HepG2 (cell line): ENCODE results near the gene LCK. TPM values are rescaled to one million over a fixed set of nuclear protein-coding genes. Genes with fewer than 3 reads are reported as not detected.

ENCODE experiments used
- ATAC-seq: fragments of 200-7000 bp; cut with Tn5 transposase; 3 replicates; pipeline ENCODE4 v1.9.1; 2020; ENCODE audit warnings: mild to moderate bottlenecking, moderate library complexity
- BruUV-seq: library from RNA; stranded (reverse); fragments of 400-500 nt; replicated peaks from 2 replicates; lab custom pipeline; 2021; lab: Mats Ljungman, UMichigan
- CTCF ChIA-PET: fragments of 300-600 bp; formaldehyde crosslinking; extraction: SDS; loops from one replicate; lab custom pipeline; 2021; ENCODE audit warnings: low total read pairs, inconsistent platforms, low intra/inter-chr PET ratio; lab: Yijun Ruan, JAX
- POLR2A ChIA-PET: fragments of 350-600 bp; sonication (Branson Sonifier 250); formaldehyde crosslinking; loops from one replicate; lab custom pipeline; 2020; ENCODE audit warnings: antibody characterized with exemption, inconsistent platforms; lab: Yijun Ruan, JAX
- DNase-seq: peaks from one replicate; pipeline ENCODE4 v3.0.0-alpha.2; 2015; ENCODE audit warnings: low spot score
- FAIRE-seq: peaks from 3 replicates; lab custom pipeline; 2011; peaks lifted over from hg19 to GRCh38; lab: Jason Lieb, UNC
- H2AFZ ChIP-seq: one replicate; pipeline ENCODE4 v1.6.1; 2011; ENCODE audit warnings: low read length, inconsistent platforms
- H3K27ac ChIP-seq: fragments of 300-600 bp; 3 replicates; pipeline ENCODE4 v1.8.0; 2011; ENCODE audit warnings: mixed run types, mild to moderate bottlenecking, mixed read lengths, low read length, inconsistent platforms; ENCODE audit not compliant: insufficient read depth; ENCODE audit errors: extremely low read length
- H3K27me3 ChIP-seq, 2 experiments: fragments of 200-600 bp in 1 of 2; 2 replicates in 1 of 2; 3 replicates in 1 of 2; pipeline versions ENCODE4 v1.6.0 to v1.8.0; 2011; ENCODE audit warnings: low read length in 2 of 2, mild to moderate bottlenecking in 2 of 2, moderate library complexity in 2 of 2, inconsistent platforms in 1 of 2; ENCODE audit not compliant: insufficient read depth in 2 of 2, control insufficient read depth in 1 of 2
- H3K36me3 ChIP-seq, 2 experiments: fragments of 200-600 bp in 1 of 2; replicated peaks in 1 of 2; 2 replicates in 1 of 2; 3 replicates in 1 of 2; pipeline versions ENCODE4 v1.5.1 to v1.8.0; 2011; ENCODE audit warnings: low read length in 2 of 2, inconsistent platforms in 1 of 2; ENCODE audit not compliant: insufficient read depth in 2 of 2, control insufficient read depth in 1 of 2
- H3K4me1 ChIP-seq: 2 replicates; pipeline ENCODE4 v1.5.1; 2012; ENCODE audit warnings: low read length, inconsistent platforms; ENCODE audit not compliant: insufficient read depth
- H3K4me2 ChIP-seq: 2 replicates; pipeline ENCODE4 v1.6.0; 2011; ENCODE audit warnings: low read depth, low read length, inconsistent platforms
- H3K4me3 ChIP-seq, 3 experiments: fragments of 200-600 bp in 1 of 3; sonication (generic), shearing (Covaris generic) in 1 of 3; replicated peaks in 1 of 3; 2 replicates each; pipeline ENCODE4 v1.5.1; 2011 to 2016; ENCODE audit warnings: low read length in 3 of 3, inconsistent platforms in 2 of 3, low read depth in 2 of 3, mild to moderate bottlenecking in 2 of 3, control low read depth in 1 of 3, mixed read lengths in 1 of 3; ENCODE audit not compliant: insufficient read depth in 1 of 3
- H3K79me2 ChIP-seq: one replicate; pipeline ENCODE4 v1.6.1; 2011; ENCODE audit warnings: low read length, inconsistent platforms; ENCODE audit not compliant: insufficient read depth
- H3K9ac ChIP-seq: 2 replicates; pipeline ENCODE4 v1.6.0; 2011; ENCODE audit warnings: mild to moderate bottlenecking, low read depth, low read length, inconsistent platforms; ENCODE audit not compliant: insufficient read depth
- H3K9me3 ChIP-seq: 2 replicates; pipeline ENCODE4 v1.5.1; 2012; ENCODE audit warnings: mild to moderate bottlenecking, low read length
- H4K20me1 ChIP-seq: 2 replicates; pipeline ENCODE4 v1.6.0; 2011; ENCODE audit warnings: inconsistent platforms, mild to moderate bottlenecking, low read length, moderate library complexity; ENCODE audit not compliant: insufficient read depth
- BCL6 ChIP-seq: IDR thresholded peaks from 2 replicates; pipeline ENCODE4 v1.6.1; 2016; ENCODE audit warnings: missing genetic modification reagents, missing compliant biosample characterization
- CREB1 ChIP-seq, 2 experiments: fragments of 450-650 bp in 1 of 2; IDR thresholded peaks; 2 replicates each; pipeline ENCODE4 v1.6.1; 2016 to 2017; ENCODE audit warnings: control low read depth in 1 of 2, mild to moderate bottlenecking in 1 of 2, missing compliant biosample characterization in 1 of 2, missing genetic modification characterization in 1 of 2
- MED1 ChIP-seq: sonication (generic); formaldehyde crosslinking; IDR thresholded peaks from 2 replicates; pipeline ENCODE4 v1.4.0; 2020; ENCODE audit warnings: missing genetic modification reagents
- MED13 ChIP-seq: sonication (generic); formaldehyde crosslinking; IDR thresholded peaks from 2 replicates; pipeline ENCODE4 v1.5.0; 2020; ENCODE audit warnings: missing genetic modification reagents
- RNF2 ChIP-seq: fragments of 450-650 bp; conservative IDR thresholded peaks from 2 replicates; pipeline ENCODE4 v1.6.1; 2016; ENCODE audit warnings: low read depth
- SETDB1 ChIP-seq: sonication (generic); formaldehyde crosslinking; IDR thresholded peaks from 2 replicates; pipeline ENCODE4 v1.5.1; 2020; ENCODE audit warnings: missing genetic modification reagents, mild to moderate bottlenecking, borderline replicate concordance
- SMC3 ChIP-seq: IDR thresholded peaks from 2 replicates; pipeline ENCODE4 v1.6.1; 2011; ENCODE audit warnings: low read length, improper control_type of control experiment
- TCF12 ChIP-seq, 2 experiments: fragments of 450-650 bp in 1 of 2; sonication (generic) in 1 of 2; formaldehyde crosslinking in 1 of 2; IDR thresholded peaks; 2 replicates each; pipeline versions ENCODE4 v1.6.1 to v1.8.0; 2017 to 2022; ENCODE audit warnings: antibody characterized with exemption in 1 of 2, mild to moderate bottlenecking in 1 of 2, missing genetic modification reagents in 1 of 2, moderate library complexity in 1 of 2
- THAP8 ChIP-seq: sonication (generic); formaldehyde crosslinking; IDR thresholded peaks from 2 replicates; pipeline ENCODE4 v1.5.1; 2020; ENCODE audit warnings: missing genetic modification reagents, mild to moderate bottlenecking, borderline replicate concordance
- ZNF260 ChIP-seq: sonication (generic); formaldehyde crosslinking; IDR thresholded peaks from 2 replicates; pipeline ENCODE4 v1.4.0; 2020; ENCODE audit warnings: missing genetic modification reagents, low read depth, mild to moderate bottlenecking, borderline replicate concordance
- ZNF30 ChIP-seq: sonication (generic); formaldehyde crosslinking; IDR thresholded peaks from 2 replicates; pipeline ENCODE4 v1.5.0; 2020; ENCODE audit warnings: mild to moderate bottlenecking, missing genetic modification reagents
- ZNF468 ChIP-seq: sonication (generic); formaldehyde crosslinking; IDR thresholded peaks from 2 replicates; pipeline ENCODE4 v1.8.0; 2022; ENCODE audit warnings: mild to moderate bottlenecking, moderate library complexity, missing genetic modification reagents
- ZNF607 ChIP-seq: sonication (generic); formaldehyde crosslinking; IDR thresholded peaks from 2 replicates; pipeline ENCODE4 v1.5.1; 2020; ENCODE audit warnings: missing genetic modification reagents, mild to moderate bottlenecking, borderline replicate concordance
- ZSCAN5A ChIP-seq: sonication (generic); formaldehyde crosslinking; IDR thresholded peaks from 2 replicates; pipeline ENCODE4 v1.8.0; 2022; ENCODE audit warnings: mild to moderate bottlenecking, missing genetic modification reagents, borderline replicate concordance
- WGBS: methylation state at CpG from one replicate; pipeline ENCODE4 v1.1.6; 2017; ENCODE audit warnings: low lambda C conversion rate; 5-methylcytosine and 5-hydroxymethylcytosine counted together
- in situ Hi-C: cut with HindIII; loops from 2 replicates; pipeline ENCODE4 v1.10.0; 2017; ENCODE audit warnings: low pct_unique_long_range_greater_than_20kb; ENCODE audit not compliant: extremely low pct_ligation_motif_present
- intact Hi-C: fragments of 100-400 bp; cut with micrococcal nuclease; formaldehyde crosslinking; loops from one replicate; pipeline ENCODE4 v1.10.0; 2022; ENCODE audit not compliant: unreplicated experiment
- polyA plus RNA-seq, 8 experiments: library from polyadenylated mRNA; depleted of rRNA in 3 of 8; stranded (reverse) in 7 of 8; unstranded in 1 of 8; fragments of >200 nt; fragmentation: Illumina TruSeq in 4 of 8; extraction: Trizol in 4 of 8; gene quantifications; 2 replicates each; pipeline versions ENCODE4 v1.2.1 to v1.2.3, GENCODE V29; 2011 to 2016; ENCODE audit warnings: low read depth in 4 of 8, missing spikeins in 1 of 8, mixed read lengths in 1 of 8; ENCODE audit not compliant: insufficient read depth in 1 of 8
- total RNA-seq, 5 experiments: library from RNA; depleted of rRNA; stranded (reverse); fragments of >200 nt; fragmentation: Illumina TruSeq; extraction: Trizol; gene quantifications; 2 replicates each; pipeline ENCODE4 v1.2.3, GENCODE V29; 2016; ENCODE audit warnings: low read depth in 1 of 5
- TF ChIP-seq, protein P1 (sequence below): sonication (generic); formaldehyde crosslinking; IDR thresholded peaks from 2 replicates; pipeline ENCODE4 v1.5.0; 2020; ENCODE audit warnings: missing genetic modification reagents
- TF ChIP-seq, protein P2 (sequence below): sonication (generic); formaldehyde crosslinking; IDR thresholded peaks from 2 replicates; pipeline ENCODE4 v1.4.0; 2020; ENCODE audit warnings: missing genetic modification reagents, borderline replicate concordance

LCK gene
- total and polyA plus RNA-seq, 2 of the 13 experiments (the other 11 are each of a cell fraction or from before 2014, with no cell fraction given): 0.93 to 1.8 TPM

DNA sequence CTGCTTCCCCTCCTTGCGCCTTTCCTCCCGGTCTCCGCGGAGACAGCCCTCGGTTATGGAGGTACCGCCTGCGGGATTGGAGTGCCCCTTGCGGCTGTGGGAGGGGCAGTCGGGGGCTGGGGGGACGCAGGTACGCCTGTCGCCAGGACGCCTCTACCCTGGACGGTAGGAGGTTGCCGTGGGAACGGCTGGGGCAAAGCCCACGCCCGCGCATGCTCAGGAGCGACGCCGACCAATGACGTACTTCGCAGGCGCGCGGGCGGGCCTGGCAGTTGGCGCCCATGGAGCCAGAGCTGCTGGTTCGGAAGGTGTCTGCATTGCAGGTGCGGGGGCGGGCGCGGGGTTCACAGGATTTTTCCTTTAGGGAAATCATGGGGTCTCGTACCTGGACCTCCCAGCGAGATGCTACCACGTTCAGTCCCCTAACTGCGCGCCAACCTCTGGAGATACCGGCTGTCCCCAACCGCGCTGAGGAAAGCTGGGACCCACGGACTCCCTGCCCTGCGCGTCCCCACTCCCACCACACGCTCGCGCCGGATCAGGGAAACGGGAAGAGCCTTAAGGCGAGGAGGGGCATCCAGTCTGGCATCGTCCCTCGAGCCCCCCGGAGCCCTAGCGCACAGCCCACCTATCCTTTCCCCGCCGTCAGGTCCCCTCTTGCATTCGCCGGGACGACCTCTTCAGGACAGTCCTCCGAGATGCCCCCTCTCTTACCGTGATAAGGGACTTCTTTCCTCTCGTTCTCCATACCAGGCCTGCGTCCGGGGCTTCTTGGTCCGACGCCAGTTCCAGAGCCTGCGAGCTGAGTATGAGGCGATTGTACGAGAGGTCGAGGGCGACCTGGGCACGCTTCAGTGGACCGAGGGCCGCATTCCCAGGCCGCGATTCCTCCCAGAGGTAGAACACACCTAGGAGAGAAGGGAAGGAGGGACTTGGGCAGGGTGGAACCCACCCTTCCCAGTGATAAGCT, 45.4 kb upstream of the LCK start, which contains the start of gene IQCC:
Gene IQCC (plus strand): TSS at position 271 of the 970 bp plus-strand sequence. CDS start 11 bp downstream, at position 282.
- intact Hi-C loops: no loop called here
- FAIRE-seq: no peak
- Histone ChIP-seq H4K20me1 (no peaks in the 10 kb centered on the region), H3K4me2 (peak within 1 kb of the TSS; percentile 85), H3K79me2 (no peaks in the 10 kb centered on the region), H3K27ac (peak within 1 kb of the TSS; percentile 39), H3K36me3 (no peaks in the 10 kb centered on the region; a peak in 1 of 5 replicates), H2AFZ (no peak within 1 kb of the TSS), H3K4me3 (peak within 1 kb of the TSS; percentile 53 to 93 (median 86)), H3K4me1 (peaks cover 19% of the 10 kb centered on the region), H3K9me3 (no peaks in the 10 kb centered on the region), H3K9ac (peak within 1 kb of the TSS; percentile 87), H3K27me3 (no peaks in the 10 kb centered on the region)
- peak; percentile 78 for DNase-seq
- BruUV-seq: TSS peak; percentile 91
- in situ Hi-C loops: no loop called here
- 2% methylated on average over 16 of the region's 77 CpGs for WGBS
- peak; percentile 74 for ATAC-seq
- POLR2A ChIA-PET: interaction anchor here (0.7 to 2.6 kb wide), 7 partner anchors 8 to 189 kb away, joined by 3 to 11 read pairs (median 4); partner anchors contain the start of genes BSDC1, MARCKSL1 and TXLNA
- CTCF ChIA-PET: no interaction called here
- TF ChIP-seq, protein P1, sequence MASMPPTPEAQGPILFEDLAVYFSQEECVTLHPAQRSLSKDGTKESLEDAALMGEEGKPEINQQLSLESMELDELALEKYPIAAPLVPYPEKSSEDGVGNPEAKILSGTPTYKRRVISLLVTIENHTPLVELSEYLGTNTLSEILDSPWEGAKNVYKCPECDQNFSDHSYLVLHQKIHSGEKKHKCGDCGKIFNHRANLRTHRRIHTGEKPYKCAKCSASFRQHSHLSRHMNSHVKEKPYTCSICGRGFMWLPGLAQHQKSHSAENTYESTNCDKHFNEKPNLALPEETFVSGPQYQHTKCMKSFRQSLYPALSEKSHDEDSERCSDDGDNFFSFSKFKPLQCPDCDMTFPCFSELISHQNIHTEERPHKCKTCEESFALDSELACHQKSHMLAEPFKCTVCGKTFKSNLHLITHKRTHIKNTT (CRISPR knock-in tag): no peak
- peak; percentile 45; the same call in 1 of the 2 replicates for TF ChIP-seq ZNF607
- peak; percentile 88 for TF ChIP-seq CREB1 (IDR thresholded peaks at IDR 0.05)
- peak; percentile 95 for TF ChIP-seq CREB1 (CRISPR knock-in tag; IDR thresholded peaks at IDR 0.05)
- TF ChIP-seq THAP8 (CRISPR knock-in tag): 0 out of 2 replicates have a peak, but pooled peaks have one; percentile 31
- TF ChIP-seq MED1 (CRISPR knock-in tag): no peak
- no peak for TF ChIP-seq RNF2
- TF ChIP-seq, protein P2, sequence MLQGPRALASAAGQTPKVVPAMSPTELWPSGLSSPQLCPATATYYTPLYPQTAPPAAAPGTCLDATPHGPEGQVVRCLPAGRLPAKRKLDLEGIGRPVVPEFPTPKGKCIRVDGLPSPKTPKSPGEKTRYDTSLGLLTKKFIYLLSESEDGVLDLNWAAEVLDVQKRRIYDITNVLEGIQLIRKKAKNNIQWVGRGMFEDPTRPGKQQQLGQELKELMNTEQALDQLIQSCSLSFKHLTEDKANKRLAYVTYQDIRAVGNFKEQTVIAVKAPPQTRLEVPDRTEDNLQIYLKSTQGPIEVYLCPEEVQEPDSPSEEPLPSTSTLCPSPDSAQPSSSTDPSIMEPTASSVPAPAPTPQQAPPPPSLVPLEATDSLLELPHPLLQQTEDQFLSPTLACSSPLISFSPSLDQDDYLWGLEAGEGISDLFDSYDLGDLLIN (CRISPR knock-in tag): peak; percentile 51; the same call in 1 of the 2 replicates
- TF ChIP-seq ZNF260 (CRISPR knock-in tag): no peak
- no peak for TF ChIP-seq SETDB1 (CRISPR knock-in tag)
- no peak for TF ChIP-seq ZNF30
- TF ChIP-seq SMC3: no peak
- 0 out of 2 replicates have a peak, but pooled peaks have one; percentile 60 for TF ChIP-seq ZSCAN5A (CRISPR knock-in tag)
- no peak for TF ChIP-seq ZNF468 (CRISPR knock-in tag)
- no peak for TF ChIP-seq BCL6 (CRISPR knock-in tag)
- TF ChIP-seq TCF12 (IDR thresholded peaks at IDR 0.05): no peak
- no peak for TF ChIP-seq TCF12 (CRISPR knock-in tag; IDR thresholded peaks at IDR 0.05)
- TF ChIP-seq MED13 (CRISPR knock-in tag): no peak
